ENCODE results near the gene WDR72. TPM values are rescaled to one million over a fixed set of nuclear protein-coding genes. Genes with fewer than 3 reads are reported as not detected.

WDR72 gene
- total and polyA plus RNA-seq, 4 donors = 6.1 to 55.4 (median 17.0) TPM

DNA sequence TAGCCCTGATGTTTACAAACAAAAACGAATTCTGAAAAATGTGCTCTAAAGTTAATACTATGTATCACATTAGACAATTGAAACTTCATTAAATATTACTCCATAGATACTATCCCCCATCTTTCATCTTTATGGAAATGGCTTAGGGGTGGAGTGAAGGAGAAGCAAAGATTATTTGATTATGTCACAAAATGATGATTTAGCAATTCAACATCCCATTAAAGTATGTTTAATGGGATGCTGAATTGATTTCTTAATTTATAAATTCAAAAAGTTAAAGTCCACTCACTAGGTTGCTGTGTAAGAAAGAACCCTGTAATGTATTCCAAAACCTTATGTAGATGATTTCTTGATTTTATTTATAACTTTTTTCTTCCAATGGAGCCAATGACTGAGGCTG, 201.1 kb downstream of the WDR72 start (continued):
- TF ChIP-seq, protein P1, sequence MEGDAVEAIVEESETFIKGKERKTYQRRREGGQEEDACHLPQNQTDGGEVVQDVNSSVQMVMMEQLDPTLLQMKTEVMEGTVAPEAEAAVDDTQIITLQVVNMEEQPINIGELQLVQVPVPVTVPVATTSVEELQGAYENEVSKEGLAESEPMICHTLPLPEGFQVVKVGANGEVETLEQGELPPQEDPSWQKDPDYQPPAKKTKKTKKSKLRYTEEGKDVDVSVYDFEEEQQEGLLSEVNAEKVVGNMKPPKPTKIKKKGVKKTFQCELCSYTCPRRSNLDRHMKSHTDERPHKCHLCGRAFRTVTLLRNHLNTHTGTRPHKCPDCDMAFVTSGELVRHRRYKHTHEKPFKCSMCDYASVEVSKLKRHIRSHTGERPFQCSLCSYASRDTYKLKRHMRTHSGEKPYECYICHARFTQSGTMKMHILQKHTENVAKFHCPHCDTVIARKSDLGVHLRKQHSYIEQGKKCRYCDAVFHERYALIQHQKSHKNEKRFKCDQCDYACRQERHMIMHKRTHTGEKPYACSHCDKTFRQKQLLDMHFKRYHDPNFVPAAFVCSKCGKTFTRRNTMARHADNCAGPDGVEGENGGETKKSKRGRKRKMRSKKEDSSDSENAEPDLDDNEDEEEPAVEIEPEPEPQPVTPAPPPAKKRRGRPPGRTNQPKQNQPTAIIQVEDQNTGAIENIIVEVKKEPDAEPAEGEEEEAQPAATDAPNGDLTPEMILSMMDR (IDR thresholded peaks at IDR 0.05; ENCODE audit: low read depth, low read length, missing input control) = no peak
- no peak for TF ChIP-seq TAF1 (conservative IDR thresholded peaks at IDR 0.05)
- TF ChIP-seq RAD21 (IDR thresholded peaks at IDR 0.05) = no peak
- no peak for TF ChIP-seq NR2F2 (IDR thresholded peaks at IDR 0.05)

DNA sequence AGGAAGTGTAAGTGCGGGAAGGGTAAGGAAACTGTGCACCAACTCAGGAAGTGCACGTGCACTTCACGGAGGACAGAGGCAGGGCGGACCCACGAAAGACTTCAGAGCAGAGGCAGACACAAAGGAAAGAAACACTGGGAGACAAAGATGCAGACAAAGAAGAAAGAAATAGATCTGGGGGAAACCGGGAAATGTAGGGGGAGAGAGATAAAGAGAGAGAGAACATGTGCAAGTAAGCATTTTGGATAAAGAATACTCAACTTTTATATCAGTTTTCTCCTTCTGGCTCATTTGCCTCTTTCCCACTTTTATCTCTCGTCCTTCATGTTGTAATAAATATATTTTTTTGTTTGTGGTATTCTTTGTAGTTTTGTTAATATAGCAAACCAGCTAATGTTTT, 204.2 kb downstream of the WDR72 start:
- H3K9ac ChIP-seq (ENCODE audit: low read depth in 1 of 2, low read length in 2 of 2) = no peak overlapping the region
- DNase-seq (ENCODE audit: low spot score) = no peak
- H3K4me1 ChIP-seq (ENCODE audit: control insufficient read depth in 4 of 4, insufficient read depth in 4 of 4, low read length in 3 of 4) = peaks cover 4 to 16% (median 8%) of the 10 kb centered on the region in 4 donors
- TF ChIP-seq JUND (IDR thresholded peaks at IDR 0.05) (no peak), NR2F2 (IDR thresholded peaks at IDR 0.05) (no peak), TAF1 (conservative IDR thresholded peaks at IDR 0.05) (no peak), RXRA (IDR thresholded peaks at IDR 0.05) (no peak), GABPA (IDR thresholded peaks at IDR 0.05 in 1 of 2, conservative IDR thresholded peaks at IDR 0.05 in 1 of 2) (no peak), SP1 (IDR thresholded peaks at IDR 0.05) (no peak), YY1 (IDR thresholded peaks at IDR 0.05) (no peak), RAD21 (IDR thresholded peaks at IDR 0.05) (no peak), FOXA1 (IDR thresholded peaks at IDR 0.05) (no peak), HNF4A (conservative IDR thresholded peaks at IDR 0.05) (no peak), FOXA2 (IDR thresholded peaks at IDR 0.05) (no peak), EGR1 (IDR thresholded peaks at IDR 0.05; ENCODE audit: low read depth in 2 of 2) (no peak), HNF4G (IDR thresholded peaks at IDR 0.05) (no peak)
- TF ChIP-seq, protein P2, sequence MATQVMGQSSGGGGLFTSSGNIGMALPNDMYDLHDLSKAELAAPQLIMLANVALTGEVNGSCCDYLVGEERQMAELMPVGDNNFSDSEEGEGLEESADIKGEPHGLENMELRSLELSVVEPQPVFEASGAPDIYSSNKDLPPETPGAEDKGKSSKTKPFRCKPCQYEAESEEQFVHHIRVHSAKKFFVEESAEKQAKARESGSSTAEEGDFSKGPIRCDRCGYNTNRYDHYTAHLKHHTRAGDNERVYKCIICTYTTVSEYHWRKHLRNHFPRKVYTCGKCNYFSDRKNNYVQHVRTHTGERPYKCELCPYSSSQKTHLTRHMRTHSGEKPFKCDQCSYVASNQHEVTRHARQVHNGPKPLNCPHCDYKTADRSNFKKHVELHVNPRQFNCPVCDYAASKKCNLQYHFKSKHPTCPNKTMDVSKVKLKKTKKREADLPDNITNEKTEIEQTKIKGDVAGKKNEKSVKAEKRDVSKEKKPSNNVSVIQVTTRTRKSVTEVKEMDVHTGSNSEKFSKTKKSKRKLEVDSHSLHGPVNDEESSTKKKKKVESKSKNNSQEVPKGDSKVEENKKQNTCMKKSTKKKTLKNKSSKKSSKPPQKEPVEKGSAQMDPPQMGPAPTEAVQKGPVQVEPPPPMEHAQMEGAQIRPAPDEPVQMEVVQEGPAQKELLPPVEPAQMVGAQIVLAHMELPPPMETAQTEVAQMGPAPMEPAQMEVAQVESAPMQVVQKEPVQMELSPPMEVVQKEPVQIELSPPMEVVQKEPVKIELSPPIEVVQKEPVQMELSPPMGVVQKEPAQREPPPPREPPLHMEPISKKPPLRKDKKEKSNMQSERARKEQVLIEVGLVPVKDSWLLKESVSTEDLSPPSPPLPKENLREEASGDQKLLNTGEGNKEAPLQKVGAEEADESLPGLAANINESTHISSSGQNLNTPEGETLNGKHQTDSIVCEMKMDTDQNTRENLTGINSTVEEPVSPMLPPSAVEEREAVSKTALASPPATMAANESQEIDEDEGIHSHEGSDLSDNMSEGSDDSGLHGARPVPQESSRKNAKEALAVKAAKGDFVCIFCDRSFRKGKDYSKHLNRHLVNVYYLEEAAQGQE (IDR thresholded peaks at IDR 0.05) = no peak
- TF ChIP-seq, protein P3, sequence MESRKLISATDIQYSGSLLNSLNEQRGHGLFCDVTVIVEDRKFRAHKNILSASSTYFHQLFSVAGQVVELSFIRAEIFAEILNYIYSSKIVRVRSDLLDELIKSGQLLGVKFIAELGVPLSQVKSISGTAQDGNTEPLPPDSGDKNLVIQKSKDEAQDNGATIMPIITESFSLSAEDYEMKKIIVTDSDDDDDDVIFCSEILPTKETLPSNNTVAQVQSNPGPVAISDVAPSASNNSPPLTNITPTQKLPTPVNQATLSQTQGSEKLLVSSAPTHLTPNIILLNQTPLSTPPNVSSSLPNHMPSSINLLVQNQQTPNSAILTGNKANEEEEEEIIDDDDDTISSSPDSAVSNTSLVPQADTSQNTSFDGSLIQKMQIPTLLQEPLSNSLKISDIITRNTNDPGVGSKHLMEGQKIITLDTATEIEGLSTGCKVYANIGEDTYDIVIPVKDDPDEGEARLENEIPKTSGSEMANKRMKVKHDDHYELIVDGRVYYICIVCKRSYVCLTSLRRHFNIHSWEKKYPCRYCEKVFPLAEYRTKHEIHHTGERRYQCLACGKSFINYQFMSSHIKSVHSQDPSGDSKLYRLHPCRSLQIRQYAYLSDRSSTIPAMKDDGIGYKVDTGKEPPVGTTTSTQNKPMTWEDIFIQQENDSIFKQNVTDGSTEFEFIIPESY (IDR thresholded peaks at IDR 0.05) = no peak
- TF ChIP-seq, protein P4, sequence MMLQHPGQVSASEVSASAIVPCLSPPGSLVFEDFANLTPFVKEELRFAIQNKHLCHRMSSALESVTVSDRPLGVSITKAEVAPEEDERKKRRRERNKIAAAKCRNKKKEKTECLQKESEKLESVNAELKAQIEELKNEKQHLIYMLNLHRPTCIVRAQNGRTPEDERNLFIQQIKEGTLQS (IDR thresholded peaks at IDR 0.05) = no peak
- TF ChIP-seq, protein P1 (IDR thresholded peaks at IDR 0.05; ENCODE audit: low read depth, low read length, missing input control) = no peak
- TF ChIP-seq, protein P5, sequence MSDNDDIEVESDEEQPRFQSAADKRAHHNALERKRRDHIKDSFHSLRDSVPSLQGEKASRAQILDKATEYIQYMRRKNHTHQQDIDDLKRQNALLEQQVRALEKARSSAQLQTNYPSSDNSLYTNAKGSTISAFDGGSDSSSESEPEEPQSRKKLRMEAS (IDR thresholded peaks at IDR 0.05) = no peak
- H3K27ac ChIP-seq (ENCODE audit: low read depth in 1 of 2, low read length in 2 of 2) = no peak overlapping the region
- H3K27me3 ChIP-seq (ENCODE audit: control insufficient read depth in 4 of 4, insufficient read depth in 4 of 4, low read length in 3 of 4) = no peaks in the 10 kb centered on the region
- 77% methylated on average over 7 of the region's 7 CpGs for WGBS
- peaks cover 0 to 2% (median 0%) of the 10 kb centered on the region in 4 donors for H3K36me3 ChIP-seq (ENCODE audit: control insufficient read depth in 4 of 4, insufficient read depth in 3 of 4, low read depth in 1 of 4, low read length in 3 of 4)
- H3K4me3 ChIP-seq (ENCODE audit: low read depth in 1 of 3, low read length in 3 of 3) = no peak overlapping the region
- no peaks in the 10 kb centered on the region for H3K9me3 ChIP-seq (ENCODE audit: control insufficient read depth in 4 of 4, low read length in 3 of 4)

Data from liver (tissue), 9 donors.